T-helper 9 cell (primary cell): ENCODE results near the gene ARHGEF37.
"Not testable (repeated sequence)": the region's sequence is repeated elsewhere in the genome, so short reads cannot be mapped to it uniquely, and the experiment has no call there.

ENCODE experiments used
- DNase-seq: peaks from one replicate; pipeline ENCODE4 v3.0.0-alpha.2; 2020
- total RNA-seq, 2 donors: gene quantifications; one replicate each; lab custom pipeline; 2026; lab: John Stamatoyannopoulos, UW

Gene ARHGEF37, protein sequence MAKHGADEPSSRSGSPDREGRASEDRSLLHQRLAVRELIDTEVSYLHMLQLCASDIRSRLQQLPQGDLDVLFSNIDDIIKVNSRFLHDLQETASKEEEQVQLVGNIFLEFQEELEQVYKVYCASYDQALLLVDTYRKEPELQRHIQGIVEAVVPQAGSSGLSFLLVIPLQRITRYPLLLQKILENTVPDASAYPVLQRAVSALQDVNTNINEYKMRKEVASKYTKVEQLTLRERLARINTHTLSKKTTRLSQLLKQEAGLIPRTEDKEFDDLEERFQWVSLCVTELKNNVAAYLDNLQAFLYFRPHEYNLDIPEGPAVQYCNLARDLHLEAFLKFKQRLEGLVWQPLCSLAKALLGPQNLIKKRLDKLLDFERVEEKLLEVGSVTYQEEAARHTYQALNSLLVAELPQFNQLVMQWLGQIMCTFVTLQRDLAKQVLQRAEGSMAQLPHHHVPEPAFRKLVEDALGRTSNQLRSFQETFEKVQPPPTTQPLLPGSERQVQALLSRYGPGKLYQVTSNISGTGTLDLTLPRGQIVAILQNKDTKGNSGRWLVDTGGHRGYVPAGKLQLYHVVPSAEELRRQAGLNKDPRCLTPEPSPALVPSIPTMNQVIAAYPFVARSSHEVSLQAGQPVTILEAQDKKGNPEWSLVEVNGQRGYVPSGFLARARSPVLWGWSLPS
- 0.14 to 0.48 reads per million in 2 donors for total RNA-seq

DNA sequence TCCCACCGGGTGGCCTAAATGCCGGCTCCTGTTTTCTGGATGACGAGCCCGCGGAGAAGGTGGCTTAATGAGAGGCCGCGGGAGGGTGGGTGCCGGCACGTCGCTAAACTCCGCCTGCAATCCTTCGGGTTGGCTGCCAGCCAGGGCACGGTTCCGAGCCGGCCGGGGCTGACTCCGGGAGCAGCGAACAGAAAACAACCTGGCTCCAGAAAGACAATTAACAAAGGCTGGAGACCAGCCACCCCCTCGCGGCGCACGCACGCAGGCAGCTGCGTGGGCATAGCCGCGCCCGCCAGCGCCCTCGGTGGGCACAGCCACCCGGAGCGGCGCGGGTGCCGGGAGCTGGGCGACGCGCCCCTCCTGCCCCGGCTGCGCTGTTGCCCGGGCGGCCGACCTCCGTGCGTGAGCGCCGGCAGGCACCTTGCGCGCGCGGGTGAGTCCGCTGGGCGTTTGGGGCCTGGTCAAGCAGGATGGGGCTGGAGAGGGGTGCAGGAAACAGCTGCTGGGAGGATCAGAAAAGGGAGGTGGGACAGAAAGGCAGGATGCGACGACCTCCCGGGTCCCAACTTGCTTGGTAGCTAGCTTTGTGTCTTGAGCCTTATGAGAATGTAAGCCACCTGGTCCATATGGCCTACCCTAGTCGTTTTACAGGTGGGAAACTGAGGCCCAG is at the start of gene ARHGEF37:
Gene ARHGEF37, plus strand, starts transcription at position 307 of the 670 bp plus-strand sequence. CDS start 16,272 bp downstream, outside the sequence.
- no peak for DNase-seq

- no peak for DNase-seq
Measured at GRCh38 chr5:149532413-149532812, 48.9 kb upstream of the ARHGEF37 start.

DNA sequence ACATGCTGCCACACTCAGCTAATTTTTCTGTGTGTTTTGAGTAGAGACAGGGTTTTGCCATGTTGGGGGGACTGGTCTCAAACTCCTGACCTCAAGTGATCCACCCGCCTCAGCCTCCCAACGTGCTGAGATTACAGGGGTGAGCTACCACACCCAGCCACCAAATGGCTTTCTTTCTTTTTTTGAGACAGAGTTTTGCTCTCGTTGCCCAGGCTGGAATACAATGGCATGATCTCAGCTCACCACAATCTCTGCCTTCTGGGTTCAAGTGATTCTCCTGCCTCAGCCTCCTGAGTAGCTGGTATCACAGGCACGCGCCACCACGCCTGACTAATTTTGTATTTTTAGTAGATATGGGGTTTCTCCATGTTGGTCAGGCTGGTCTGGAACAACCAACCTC is 45.5 kb upstream of the ARHGEF37 start:
- not testable (repeated sequence) for DNase-seq

DNA sequence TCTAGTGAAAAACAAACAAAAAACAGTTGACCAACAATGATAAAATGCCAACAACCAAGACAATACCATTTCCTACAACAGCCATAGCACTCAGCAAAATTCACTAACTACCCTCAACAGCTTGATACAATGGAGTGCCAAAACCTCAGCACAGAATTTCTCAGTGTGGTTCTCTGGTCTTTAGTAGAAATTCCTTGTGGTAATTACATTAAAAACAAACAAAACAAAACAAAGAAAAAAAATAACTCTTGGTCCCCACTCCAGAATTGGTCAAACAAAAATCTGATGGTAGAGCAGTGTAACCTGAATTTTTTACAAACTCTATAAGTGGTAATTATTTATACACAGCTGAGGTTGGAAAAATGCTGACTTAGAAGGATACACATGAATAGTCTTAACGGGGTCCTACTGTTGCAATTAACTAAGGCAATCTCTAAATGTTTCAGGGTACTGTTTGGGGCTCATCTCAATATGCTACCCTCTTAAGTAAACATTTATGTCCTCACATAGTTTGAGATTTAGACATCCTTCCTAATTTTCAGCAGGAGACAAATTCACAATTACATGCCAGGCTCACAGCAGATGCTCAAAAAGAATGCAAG is 43.8 kb upstream of the ARHGEF37 start:
- no peak for DNase-seq

DNA sequence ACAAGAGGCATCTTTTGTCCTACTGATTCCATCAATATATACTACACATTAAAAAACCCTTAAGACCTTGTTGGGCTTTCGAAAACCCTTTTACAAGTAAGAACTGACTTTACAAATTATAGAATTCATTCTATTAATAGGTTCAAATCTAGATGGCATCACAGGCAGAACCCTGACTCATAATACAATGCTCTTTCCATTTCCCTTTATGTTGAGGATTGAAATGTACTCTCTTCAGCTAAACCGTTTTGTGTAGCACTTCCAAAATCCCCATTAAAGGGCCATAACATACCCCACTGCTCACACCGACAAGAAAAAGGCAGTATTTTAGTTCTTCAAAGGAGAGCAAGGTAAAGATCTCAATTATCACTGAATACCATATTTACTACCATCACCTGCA is 41.2 kb upstream of the ARHGEF37 start:
- DNase-seq = no peak

- DNase-seq = no peak
Measured at GRCh38 chr5:149541893-149542292, 39.4 kb upstream of the ARHGEF37 start.

- no peak for DNase-seq
Measured at GRCh38 chr5:149543361-149544027, 37.8 kb upstream of the ARHGEF37 start.

- no peak for DNase-seq
Measured at GRCh38 chr5:149544028-149544420, 37.3 kb upstream of the ARHGEF37 start.

- DNase-seq = no peak
Measured at GRCh38 chr5:149545327-149545726, 36.0 kb upstream of the ARHGEF37 start.

DNA sequence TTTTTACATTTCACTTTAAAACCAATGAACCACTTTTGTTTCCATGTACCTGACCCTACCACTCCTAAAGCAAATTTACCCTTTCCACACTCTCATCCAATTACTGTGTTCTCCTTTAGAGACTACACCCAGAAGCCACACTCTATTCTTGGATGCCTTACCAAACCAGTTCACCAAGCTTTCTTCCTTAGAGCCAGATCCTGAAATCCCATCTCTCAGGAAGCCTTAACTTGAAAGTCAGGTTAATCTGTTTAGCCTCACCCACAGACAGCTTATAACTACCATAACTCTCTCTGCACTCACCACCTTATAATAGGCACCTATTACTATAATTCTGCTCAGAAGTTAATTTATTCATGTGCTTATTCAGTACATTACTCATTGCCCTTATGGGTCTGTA is 34.3 kb upstream of the ARHGEF37 start:
- no peak for DNase-seq

DNA sequence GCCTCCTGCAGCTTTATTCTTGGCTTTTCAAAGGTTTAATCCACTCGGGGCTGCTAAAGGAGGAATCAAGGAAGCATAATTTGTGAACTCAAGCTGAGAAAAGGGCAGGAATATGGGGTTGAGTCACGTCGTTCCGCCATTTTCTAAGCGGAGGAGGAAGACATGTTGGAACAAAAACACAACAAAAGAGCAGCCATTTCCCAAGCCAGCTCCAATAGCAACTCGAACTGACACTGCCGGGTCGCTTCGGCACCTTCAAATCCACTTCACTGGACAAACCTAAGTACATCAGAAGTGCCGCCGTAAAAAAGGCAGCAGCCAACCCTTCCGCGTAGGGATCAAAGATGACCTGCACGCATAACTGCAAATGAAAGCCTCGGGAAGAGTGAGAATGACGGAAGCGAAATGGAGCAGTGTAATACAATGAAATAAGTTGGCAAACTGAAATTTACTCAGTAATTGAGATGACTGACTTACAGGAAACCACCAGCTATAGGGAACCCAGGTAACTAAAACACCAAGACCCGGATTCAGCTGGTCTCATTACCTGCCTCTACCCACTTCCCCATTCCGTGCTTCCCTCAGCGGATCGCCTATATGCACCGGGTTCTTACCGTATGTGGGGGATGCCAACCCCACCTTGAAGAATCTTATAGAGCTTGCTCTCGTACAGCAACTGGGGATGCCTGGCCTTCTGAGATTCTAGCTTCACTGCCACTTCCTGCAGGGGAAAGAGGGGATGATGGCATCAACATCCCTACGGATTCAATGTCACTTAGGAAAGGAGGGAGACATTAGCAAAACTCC is 31.6 kb upstream of the ARHGEF37 start:
- DNase-seq = peak; percentile 16

DNA sequence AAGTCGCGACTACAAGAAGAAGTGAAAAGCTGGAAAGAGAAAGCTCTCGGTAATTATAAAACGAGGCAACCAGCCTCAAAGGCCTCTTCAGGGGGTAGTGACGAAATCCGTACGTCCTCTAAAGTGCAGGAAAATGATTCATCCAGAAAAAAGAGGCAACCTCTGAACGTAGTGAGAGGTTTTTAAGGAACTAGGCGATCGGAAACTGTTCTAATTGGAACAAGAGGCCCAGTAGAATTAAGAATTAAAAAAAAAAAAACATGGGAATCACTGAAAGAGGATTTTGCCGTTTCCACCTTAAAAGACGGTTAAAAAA is 31.1 kb upstream of the ARHGEF37 start:
- DNase-seq = no peak

DNA sequence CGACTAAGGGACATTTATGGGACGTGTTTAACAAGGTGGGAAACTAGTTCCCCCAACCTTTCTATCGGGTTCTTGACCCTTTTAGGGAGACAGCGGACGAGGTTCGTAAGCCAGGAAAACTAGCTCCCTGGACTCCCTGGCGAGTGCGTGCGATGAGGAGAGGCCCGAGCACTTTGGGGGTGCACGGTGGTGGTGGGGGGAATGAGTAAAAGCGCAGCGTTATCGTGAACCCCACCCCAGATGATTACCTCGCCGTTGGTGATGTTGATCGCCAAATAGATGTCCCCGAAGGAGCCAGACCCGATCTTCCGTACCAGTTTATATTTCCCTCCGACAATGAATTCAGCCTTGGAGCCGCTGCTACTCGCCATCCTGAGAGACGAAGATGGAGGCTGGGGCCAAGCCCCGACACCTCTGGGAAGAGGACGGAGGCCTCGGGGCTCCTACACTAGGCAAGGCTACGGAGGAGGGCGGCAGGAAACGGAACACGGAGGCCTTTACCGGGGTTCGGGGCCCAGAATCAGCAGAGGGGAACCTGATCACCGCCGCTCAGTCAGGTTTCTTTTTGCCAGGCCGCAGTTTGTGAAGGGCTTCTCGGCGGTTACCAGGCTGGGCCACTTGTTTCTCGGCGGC is 30.6 kb upstream of the ARHGEF37 start:
- DNase-seq = no peak

DNA sequence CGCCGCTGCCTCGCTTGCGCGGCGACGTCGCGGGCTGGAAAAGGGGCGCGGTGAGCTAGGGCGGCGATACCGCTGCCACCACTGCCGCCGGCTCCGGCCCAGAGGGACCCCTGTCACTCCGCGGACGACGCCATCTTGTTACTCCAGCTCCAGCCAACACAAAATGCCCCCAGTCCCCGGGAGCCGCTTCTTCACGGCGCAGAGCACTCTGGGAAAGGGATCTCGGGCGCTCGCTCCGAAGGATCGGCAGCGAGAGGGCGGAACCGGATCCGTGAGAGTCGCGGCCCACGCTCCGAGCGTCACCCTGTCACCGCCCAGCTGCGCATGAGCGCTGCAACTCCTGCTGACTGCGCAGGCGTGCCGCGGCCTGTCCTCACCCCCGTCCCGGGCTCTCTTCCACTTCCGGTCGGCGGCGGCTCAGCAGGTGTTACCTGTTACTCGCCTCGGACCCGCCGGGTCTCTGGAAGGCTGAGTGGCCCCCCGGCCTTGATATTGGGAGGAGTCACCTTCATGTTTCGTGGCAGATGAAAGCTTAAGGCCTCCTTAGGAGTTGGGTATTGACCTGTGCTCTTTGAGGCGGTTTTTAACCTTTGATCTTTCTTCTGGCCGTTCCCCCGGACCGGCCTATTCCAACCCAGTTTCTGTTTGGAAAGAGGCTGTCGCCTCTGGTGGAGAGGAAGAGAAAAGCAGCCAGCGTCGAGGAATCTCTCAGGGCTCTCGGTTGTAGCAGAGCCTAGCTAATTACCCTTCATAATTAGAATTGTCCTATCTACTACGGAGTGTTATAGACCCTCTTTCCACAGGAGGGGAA is 29.9 kb upstream of the ARHGEF37 start, which contains the start of gene CSNK1A1:
Gene CSNK1A1, minus strand, starts transcription at position 213 of the 811 bp plus-strand sequence. CDS start 475 bp downstream, outside the sequence.
- peak; percentile 98 for DNase-seq

- DNase-seq = no peak
Measured at GRCh38 chr5:149552038-149552494, 29.2 kb upstream of the ARHGEF37 start.

- DNase-seq = no peak
Measured at GRCh38 chr5:149552553-149553160, 28.6 kb upstream of the ARHGEF37 start.

- no peak for DNase-seq
Measured at GRCh38 chr5:149559706-149560105, 21.6 kb upstream of the ARHGEF37 start.

DNA sequence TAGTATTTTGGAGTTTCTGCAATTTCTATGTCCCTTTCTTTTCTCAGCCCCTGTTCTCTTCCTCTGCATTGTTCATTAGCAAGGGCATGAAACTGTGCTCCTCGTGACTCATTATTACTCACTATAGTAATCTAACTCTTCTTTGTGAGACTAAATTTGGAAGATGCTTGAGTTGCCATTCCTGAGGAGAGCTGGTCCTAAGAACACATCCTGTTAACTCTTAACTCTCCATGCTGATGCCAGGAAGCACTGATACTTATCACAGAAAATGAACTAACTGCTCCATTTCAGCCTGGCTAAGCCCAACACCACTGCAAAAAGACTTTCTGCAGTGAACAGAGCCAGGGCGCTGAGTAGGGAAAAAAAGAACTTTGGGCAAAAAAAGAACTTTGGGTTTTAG is 19.4 kb upstream of the ARHGEF37 start:
- no peak for DNase-seq

DNA sequence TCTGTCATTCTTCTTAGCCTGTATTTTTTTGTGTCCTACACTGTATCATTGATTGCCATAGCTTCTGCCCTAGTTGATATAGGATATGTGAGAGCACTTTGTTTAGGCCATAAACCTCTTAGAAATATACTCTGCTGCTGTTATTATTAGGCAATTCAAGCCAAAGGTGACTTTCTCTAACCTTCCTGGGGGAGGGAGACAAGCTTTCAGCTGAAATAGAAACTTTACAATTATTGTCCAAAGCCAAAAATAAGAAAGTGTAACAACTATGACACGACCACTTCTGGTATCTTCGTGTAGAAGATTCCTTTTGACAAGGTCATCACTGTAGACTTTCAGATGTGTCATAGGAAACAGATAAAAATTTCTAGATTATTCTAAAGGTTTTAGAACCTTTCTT is 17.8 kb upstream of the ARHGEF37 start:
- DNase-seq = no peak
